OCI-LY1 (cell line): ENCODE results near the gene MSRB3.

Experiments used
- EZH2 ChIP-seq: fragments of 200-600 bp; sonication (generic), shearing (Covaris generic); IDR thresholded peaks from 2 replicates; pipeline ENCODE4 v1.8.0; 2017; ENCODE audit warnings: borderline replicate concordance, mixed run types, mild to moderate bottlenecking, antibody characterized with exemption, low read length, moderate library complexity, mixed read lengths
- TF ChIP-seq, protein P1 (sequence below): fragments of 200-600 bp; sonication (generic), shearing (Covaris generic); IDR thresholded peaks from 2 replicates; pipeline ENCODE4 v1.5.1; 2017; ENCODE audit warnings: mild to moderate bottlenecking, antibody characterized with exemption, low read length, moderate library complexity, mixed read lengths

DNA sequence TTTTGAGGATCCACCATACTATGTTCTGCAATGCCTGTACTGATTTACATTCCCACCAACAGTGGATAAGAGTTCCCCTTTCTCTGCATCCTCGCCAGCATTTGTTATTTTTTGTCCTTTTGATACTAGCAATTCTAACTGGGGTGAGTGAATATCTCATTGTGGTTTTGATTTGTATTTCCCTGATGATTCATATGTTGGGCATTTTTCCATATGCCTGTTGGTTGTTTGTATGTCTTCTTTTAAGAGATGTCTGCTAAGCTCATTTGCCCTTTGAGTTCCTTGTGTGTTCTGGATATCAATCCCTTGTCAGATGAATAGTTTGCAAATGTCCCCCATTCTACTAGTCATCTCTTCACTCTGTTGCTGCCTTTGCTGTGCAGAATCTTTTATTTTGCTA is 49.0 kb upstream of the MSRB3 start:
- TF ChIP-seq, protein P1, sequence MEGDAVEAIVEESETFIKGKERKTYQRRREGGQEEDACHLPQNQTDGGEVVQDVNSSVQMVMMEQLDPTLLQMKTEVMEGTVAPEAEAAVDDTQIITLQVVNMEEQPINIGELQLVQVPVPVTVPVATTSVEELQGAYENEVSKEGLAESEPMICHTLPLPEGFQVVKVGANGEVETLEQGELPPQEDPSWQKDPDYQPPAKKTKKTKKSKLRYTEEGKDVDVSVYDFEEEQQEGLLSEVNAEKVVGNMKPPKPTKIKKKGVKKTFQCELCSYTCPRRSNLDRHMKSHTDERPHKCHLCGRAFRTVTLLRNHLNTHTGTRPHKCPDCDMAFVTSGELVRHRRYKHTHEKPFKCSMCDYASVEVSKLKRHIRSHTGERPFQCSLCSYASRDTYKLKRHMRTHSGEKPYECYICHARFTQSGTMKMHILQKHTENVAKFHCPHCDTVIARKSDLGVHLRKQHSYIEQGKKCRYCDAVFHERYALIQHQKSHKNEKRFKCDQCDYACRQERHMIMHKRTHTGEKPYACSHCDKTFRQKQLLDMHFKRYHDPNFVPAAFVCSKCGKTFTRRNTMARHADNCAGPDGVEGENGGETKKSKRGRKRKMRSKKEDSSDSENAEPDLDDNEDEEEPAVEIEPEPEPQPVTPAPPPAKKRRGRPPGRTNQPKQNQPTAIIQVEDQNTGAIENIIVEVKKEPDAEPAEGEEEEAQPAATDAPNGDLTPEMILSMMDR = no peak
- no peak for TF ChIP-seq EZH2
